ENCODE data around the gene CSPG4. TPM values are rescaled to one million over a fixed set of nuclear protein-coding genes. Genes with fewer than 3 reads are reported as not detected.

Gene CSPG4
- total and polyA plus RNA-seq, 2 donors (not counting 3 experiments of a cell fraction or from before 2014, with no cell fraction given): not detected

GRCh38 chr15:75661756-75662140, 50.9 kb downstream of the CSPG4 start:
- Histone ChIP-seq H3K9me3 (replicated peaks; ENCODE audit: control insufficient read depth, insufficient read depth, low read length) (no peaks in the 10 kb centered on the region), H3K79me2 (ENCODE audit: control insufficient read depth, insufficient read depth, low read length) (no peaks in the 10 kb centered on the region), H3K4me2 (ENCODE audit: insufficient read depth, low read length) (no peak overlapping the region), H2AFZ (ENCODE audit: low read depth, low read length) (no peak overlapping the region), H3K27ac (ENCODE audit: insufficient read depth, low read depth, low read length) (no peak overlapping the region), H3K4me3 (replicated peaks in 1 of 3; ENCODE audit: insufficient read depth in 1 of 3, low read depth in 1 of 3, low read length in 3 of 3) (no peak overlapping the region), H3K9ac (replicated peaks; ENCODE audit: extremely low read depth, insufficient read depth, low read length) (no peak overlapping the region), H3K27me3 (ENCODE audit: control insufficient read depth in 2 of 2, insufficient read depth in 2 of 2, low read length in 2 of 2) (no peaks in the 10 kb centered on the region), H3K4me1 (ENCODE audit: control insufficient read depth, extremely low read depth, insufficient read depth, low read length) (peaks cover 8% of the 10 kb centered on the region), H4K20me1 (replicated peaks; ENCODE audit: control insufficient read depth, extremely low read depth, insufficient read depth, low read length) (no peaks in the 10 kb centered on the region), H3K9me1 (replicated peaks; ENCODE audit: control insufficient read depth, extremely low read depth, insufficient read depth, low read length) (no peaks in the 10 kb centered on the region), H3K36me3 (ENCODE audit: control insufficient read depth in 2 of 2, extremely low read depth in 1 of 2, insufficient read depth in 2 of 2, low read length in 2 of 2) (peaks cover 0 to 10% of the 10 kb centered on the region in 2 experiments)
- POLR2A ChIA-PET: interaction anchor here (0.9 to 1.0 kb wide), 2 partner anchors 10 to 22 kb away, joined by 6 to 13 read pairs; partner anchors contain the start of gene IMP3
- DNase-seq (ENCODE audit: low read depth, low spot score): no peak
- BruUV-seq (replicated peaks): no TSS peak
- TF ChIP-seq EZH2 (IDR thresholded peaks at IDR 0.05; ENCODE audit: borderline replicate concordance, low read depth, low read length, severe bottlenecking): no peak
- TF ChIP-seq FOS (IDR thresholded peaks at IDR 0.05; ENCODE audit: borderline replicate concordance, insufficient read depth, low read length): no peak
- TF ChIP-seq, protein P1, sequence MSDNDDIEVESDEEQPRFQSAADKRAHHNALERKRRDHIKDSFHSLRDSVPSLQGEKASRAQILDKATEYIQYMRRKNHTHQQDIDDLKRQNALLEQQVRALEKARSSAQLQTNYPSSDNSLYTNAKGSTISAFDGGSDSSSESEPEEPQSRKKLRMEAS (IDR thresholded peaks at IDR 0.05; ENCODE audit: insufficient read depth, insufficient read length): no peak
- no peak for TF ChIP-seq POLR2AphosphoS5 (IDR thresholded peaks at IDR 0.05; ENCODE audit: insufficient read depth, low read depth, low read length)
- no peak for TF ChIP-seq POLR2A (IDR thresholded peaks at IDR 0.05; ENCODE audit: low read depth, low read length)
- TF ChIP-seq JUN (IDR thresholded peaks at IDR 0.05; ENCODE audit: borderline replicate concordance, insufficient read depth, insufficient read length, low read depth): no peak
- TF ChIP-seq MYC (IDR thresholded peaks at IDR 0.05; ENCODE audit: low read depth, low read length): no peak
- TF ChIP-seq GATA2 (IDR thresholded peaks at IDR 0.05; ENCODE audit: insufficient read depth, insufficient read length, low read depth, low read length): no peak
- TF ChIP-seq, protein P2, sequence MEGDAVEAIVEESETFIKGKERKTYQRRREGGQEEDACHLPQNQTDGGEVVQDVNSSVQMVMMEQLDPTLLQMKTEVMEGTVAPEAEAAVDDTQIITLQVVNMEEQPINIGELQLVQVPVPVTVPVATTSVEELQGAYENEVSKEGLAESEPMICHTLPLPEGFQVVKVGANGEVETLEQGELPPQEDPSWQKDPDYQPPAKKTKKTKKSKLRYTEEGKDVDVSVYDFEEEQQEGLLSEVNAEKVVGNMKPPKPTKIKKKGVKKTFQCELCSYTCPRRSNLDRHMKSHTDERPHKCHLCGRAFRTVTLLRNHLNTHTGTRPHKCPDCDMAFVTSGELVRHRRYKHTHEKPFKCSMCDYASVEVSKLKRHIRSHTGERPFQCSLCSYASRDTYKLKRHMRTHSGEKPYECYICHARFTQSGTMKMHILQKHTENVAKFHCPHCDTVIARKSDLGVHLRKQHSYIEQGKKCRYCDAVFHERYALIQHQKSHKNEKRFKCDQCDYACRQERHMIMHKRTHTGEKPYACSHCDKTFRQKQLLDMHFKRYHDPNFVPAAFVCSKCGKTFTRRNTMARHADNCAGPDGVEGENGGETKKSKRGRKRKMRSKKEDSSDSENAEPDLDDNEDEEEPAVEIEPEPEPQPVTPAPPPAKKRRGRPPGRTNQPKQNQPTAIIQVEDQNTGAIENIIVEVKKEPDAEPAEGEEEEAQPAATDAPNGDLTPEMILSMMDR (IDR thresholded peaks at IDR 0.05; ENCODE audit: extremely low read depth in 1 of 2, insufficient read depth in 1 of 2, low read depth in 1 of 2, low read length in 2 of 2): no peak
- dilution Hi-C loops (cut with MboI; ENCODE audit: extremely low pct_ligation_motif_present, low sequenced_read_pairs): no loop called here
- intact Hi-C loops (cut with micrococcal nuclease): no loop called here
- CTCF ChIA-PET: interaction anchor here (1.4 to 1.9 kb wide), 5 partner anchors 10 to 24 kb away, joined by 5 to 14 read pairs (median 8); partner anchors contain the start of gene SNX33
- FAIRE-seq: no peak
